GM12891 (cell line): ENCODE measurements around the gene SPATA21.

ENCODE experiments used
- PAX5 ChIP-seq: IDR thresholded peaks from 2 replicates; pipeline ENCODE4 v1.6.1; 2011; ENCODE audit warnings: low read length, moderate library complexity, mild to moderate bottlenecking; ENCODE audit not compliant: insufficient read depth, severe bottlenecking
- POLR2A ChIP-seq: IDR thresholded peaks from 2 replicates; pipeline ENCODE4 v1.6.1; 2011; ENCODE audit warnings: low read depth, low read length, control low read depth
- POLR2AphosphoS5 ChIP-seq: IDR thresholded peaks from 2 replicates; pipeline ENCODE4 v1.6.1; 2011; ENCODE audit warnings: low read depth, low read length, control low read depth
- TAF1 ChIP-seq: IDR thresholded peaks from 2 replicates; pipeline ENCODE4 v1.6.1; 2011; ENCODE audit warnings: low read depth, low read length, control low read depth

- TF ChIP-seq POLR2AphosphoS5 (no peak), POLR2A (no peak), TAF1 (no peak), PAX5 (no peak)
Observed at GRCh38 chr1:16458831-16459230, 21.6 kb upstream of the SPATA21 start.
